Measurements from ENCODE around the gene SAMM50. TPM values are rescaled to one million over a fixed set of nuclear protein-coding genes. Genes with fewer than 3 reads are reported as not detected.

Gene SAMM50
- total and polyA plus RNA-seq, 5 donors from 2014 or later: 25.1 to 96.4 (median 75.6) TPM

- H3K4me3 Mint-ChIP-seq: peak overlapping the region in 3 of 4 donors; percentile 48 to 93 (median 79)
- Histone ChIP-seq H3K36me3 (ENCODE audit: control insufficient read depth, insufficient read depth, low read length) (peaks cover 42% of the 10 kb centered on the region), H3K27me3 (ENCODE audit: control insufficient read depth, insufficient read depth, low read length) (no peaks in the 10 kb centered on the region), H3K9me3 (ENCODE audit: control insufficient read depth in 2 of 2, low read length in 2 of 2) (no peaks in the 10 kb centered on the region), H3K4me1 (ENCODE audit: control insufficient read depth, insufficient read depth, low read length, poor library complexity, severe bottlenecking) (peaks cover 18% of the 10 kb centered on the region), H3K4me3 (ENCODE audit: low read depth, low read length) (no peak overlapping the region), H3K27ac (ENCODE audit: insufficient read depth, low read length, poor library complexity, severe bottlenecking) (no peak overlapping the region)
- peak overlapping the region in 2 of 3 donors; percentile 72 to 87 for H3K27ac Mint-ChIP-seq
- H3K36me3 Mint-ChIP-seq: peaks cover 47% of the 10 kb centered on the region
- no peaks in the 10 kb centered on the region for H3K9me3 Mint-ChIP-seq
- no peaks in the 10 kb centered on the region for H3K27me3 Mint-ChIP-seq
- H3K4me1 Mint-ChIP-seq: peaks cover 10 to 36% (median 23%) of the 10 kb centered on the region in 4 donors
- no peak for ATAC-seq (ENCODE audit: low read depth in 2 of 2)
- DNase-seq: no peak
Measured at GRCh38 chr22:43994416-43994815, 39.2 kb downstream of the SAMM50 start.

- Mint-ChIP-seq H3K27me3 (no peaks in the 10 kb centered on the region), H3K27ac (peak overlapping the region; percentile 66 to 87 (median 72)), H3K4me3 (peak overlapping the region; percentile 79 to 93 (median 93)), H3K36me3 (peaks cover 40% of the 10 kb centered on the region), H3K4me1 (peaks cover 10 to 36% (median 21%) of the 10 kb centered on the region in 4 donors), H3K9me3 (no peaks in the 10 kb centered on the region)
- Histone ChIP-seq H3K27ac (ENCODE audit: insufficient read depth, low read length, poor library complexity, severe bottlenecking) (no peak overlapping the region), H3K27me3 (ENCODE audit: control insufficient read depth, insufficient read depth, low read length) (no peaks in the 10 kb centered on the region), H3K4me3 (ENCODE audit: low read depth, low read length) (peak overlapping the region; percentile 79), H3K4me1 (ENCODE audit: control insufficient read depth, insufficient read depth, low read length, poor library complexity, severe bottlenecking) (peaks cover 18% of the 10 kb centered on the region), H3K9me3 (ENCODE audit: control insufficient read depth in 2 of 2, low read length in 2 of 2) (no peaks in the 10 kb centered on the region), H3K36me3 (ENCODE audit: control insufficient read depth, insufficient read depth, low read length) (peaks cover 35% of the 10 kb centered on the region)
- no peak for DNase-seq
- no peak for ATAC-seq (ENCODE audit: low read depth in 2 of 2)
Measured at GRCh38 chr22:43995057-43995685, 39.9 kb downstream of the SAMM50 start.

- Mint-ChIP-seq H3K36me3 (peaks cover 36% of the 10 kb centered on the region), H3K9me3 (no peaks in the 10 kb centered on the region), H3K27ac (peak overlapping the region; percentile 89 to 95 (median 93)), H3K4me3 (peak overlapping the region; percentile 87 to 97 (median 93)), H3K4me1 (peaks cover 10 to 36% (median 21%) of the 10 kb centered on the region in 4 donors), H3K27me3 (no peaks in the 10 kb centered on the region)
- Histone ChIP-seq H3K9me3 (ENCODE audit: control insufficient read depth in 2 of 2, low read length in 2 of 2) (no peaks in the 10 kb centered on the region), H3K4me1 (ENCODE audit: control insufficient read depth, insufficient read depth, low read length, poor library complexity, severe bottlenecking) (peaks cover 18% of the 10 kb centered on the region), H3K27me3 (ENCODE audit: control insufficient read depth, insufficient read depth, low read length) (no peaks in the 10 kb centered on the region), H3K4me3 (ENCODE audit: low read depth, low read length) (peak overlapping the region; percentile 79), H3K36me3 (ENCODE audit: control insufficient read depth, insufficient read depth, low read length) (peaks cover 32% of the 10 kb centered on the region), H3K27ac (ENCODE audit: insufficient read depth, low read length, poor library complexity, severe bottlenecking) (peak overlapping the region; percentile 73)
- ATAC-seq (ENCODE audit: low read depth in 2 of 2) (no peak), DNase-seq (no peak)
Measured at GRCh38 chr22:43995798-43996169, 40.5 kb downstream of the SAMM50 start.

GRCh38 chr22:43996170-43996980 lies 41.1 kb downstream of the SAMM50 start:
- peaks cover 32% of the 10 kb centered on the region for H3K36me3 Mint-ChIP-seq
- Histone ChIP-seq H3K27ac (ENCODE audit: insufficient read depth, low read length, poor library complexity, severe bottlenecking) (peak overlapping the region; percentile 73), H3K27me3 (ENCODE audit: control insufficient read depth, insufficient read depth, low read length) (no peaks in the 10 kb centered on the region), H3K36me3 (ENCODE audit: control insufficient read depth, insufficient read depth, low read length) (peaks cover 27% of the 10 kb centered on the region), H3K9me3 (ENCODE audit: control insufficient read depth in 2 of 2, low read length in 2 of 2) (no peaks in the 10 kb centered on the region), H3K4me3 (ENCODE audit: low read depth, low read length) (peak overlapping the region; percentile 79), H3K4me1 (ENCODE audit: control insufficient read depth, insufficient read depth, low read length, poor library complexity, severe bottlenecking) (peaks cover 18% of the 10 kb centered on the region)
- ATAC-seq (ENCODE audit: low read depth in 2 of 2) (peak; percentile 73 to 80), DNase-seq (peak; percentile 47 to 84 (median 66))
- H3K27ac Mint-ChIP-seq: peak overlapping the region; percentile 89 to 95 (median 93)
- H3K4me3 Mint-ChIP-seq: peak overlapping the region; percentile 87 to 97 (median 93)
- H3K4me1 Mint-ChIP-seq: peaks cover 10 to 36% (median 21%) of the 10 kb centered on the region in 4 donors
- H3K9me3 Mint-ChIP-seq: no peaks in the 10 kb centered on the region
- no peaks in the 10 kb centered on the region for H3K27me3 Mint-ChIP-seq

GRCh38 chr22:43996981-43997265 lies 41.7 kb downstream of the SAMM50 start:
- Mint-ChIP-seq H3K36me3 (peaks cover 26% of the 10 kb centered on the region), H3K9me3 (no peaks in the 10 kb centered on the region), H3K4me1 (peaks cover 10 to 36% (median 21%) of the 10 kb centered on the region in 4 donors), H3K4me3 (peak overlapping the region; percentile 87 to 97 (median 93)), H3K27me3 (no peaks in the 10 kb centered on the region), H3K27ac (peak overlapping the region; percentile 89 to 95 (median 93))
- H3K27ac ChIP-seq (ENCODE audit: insufficient read depth, low read length, poor library complexity, severe bottlenecking): peak overlapping the region; percentile 73
- peaks cover 22% of the 10 kb centered on the region for H3K36me3 ChIP-seq (ENCODE audit: control insufficient read depth, insufficient read depth, low read length)
- peaks cover 18% of the 10 kb centered on the region for H3K4me1 ChIP-seq (ENCODE audit: control insufficient read depth, insufficient read depth, low read length, poor library complexity, severe bottlenecking)
- H3K9me3 ChIP-seq (ENCODE audit: control insufficient read depth in 2 of 2, low read length in 2 of 2): no peaks in the 10 kb centered on the region
- H3K27me3 ChIP-seq (ENCODE audit: control insufficient read depth, insufficient read depth, low read length): no peaks in the 10 kb centered on the region
- no peak for DNase-seq
- no peak for ATAC-seq (ENCODE audit: low read depth in 2 of 2)
- H3K4me3 ChIP-seq (ENCODE audit: low read depth, low read length): peak overlapping the region; percentile 79

- no peaks in the 10 kb centered on the region for H3K9me3 Mint-ChIP-seq
- peaks cover 17% of the 10 kb centered on the region for H3K36me3 Mint-ChIP-seq
- no peaks in the 10 kb centered on the region for H3K27me3 ChIP-seq (ENCODE audit: control insufficient read depth, insufficient read depth, low read length)
- H3K36me3 ChIP-seq (ENCODE audit: control insufficient read depth, insufficient read depth, low read length): peaks cover 13% of the 10 kb centered on the region
- DNase-seq (no peak), ATAC-seq (ENCODE audit: low read depth in 2 of 2) (no peak)
- H3K4me3 Mint-ChIP-seq: peak overlapping the region in 2 of 4 donors; percentile 66 to 68
- no peak overlapping the region for H3K27ac ChIP-seq (ENCODE audit: insufficient read depth, low read length, poor library complexity, severe bottlenecking)
- no peak overlapping the region for H3K4me3 ChIP-seq (ENCODE audit: low read depth, low read length)
- no peaks in the 10 kb centered on the region for H3K27me3 Mint-ChIP-seq
- no peaks in the 10 kb centered on the region for H3K9me3 ChIP-seq (ENCODE audit: control insufficient read depth in 2 of 2, low read length in 2 of 2)
- peaks cover 4 to 29% (median 15%) of the 10 kb centered on the region in 4 donors for H3K4me1 Mint-ChIP-seq
- peaks cover 18% of the 10 kb centered on the region for H3K4me1 ChIP-seq (ENCODE audit: control insufficient read depth, insufficient read depth, low read length, poor library complexity, severe bottlenecking)
- H3K27ac Mint-ChIP-seq: peak overlapping the region in 1 of 3 donors; percentile 48
Measured at GRCh38 chr22:43998679-43999264, 43.5 kb downstream of the SAMM50 start.

GRCh38 chr22:43999378-43999777 lies 44.1 kb downstream of the SAMM50 start:
- Mint-ChIP-seq H3K9me3 (no peaks in the 10 kb centered on the region), H3K4me1 (peaks cover 4 to 31% (median 15%) of the 10 kb centered on the region in 4 donors), H3K27ac (no peak overlapping the region), H3K36me3 (peaks cover 18% of the 10 kb centered on the region), H3K27me3 (no peaks in the 10 kb centered on the region), H3K4me3 (no peak overlapping the region)
- Histone ChIP-seq H3K27me3 (ENCODE audit: control insufficient read depth, insufficient read depth, low read length) (no peaks in the 10 kb centered on the region), H3K9me3 (ENCODE audit: control insufficient read depth in 2 of 2, low read length in 2 of 2) (no peaks in the 10 kb centered on the region), H3K36me3 (ENCODE audit: control insufficient read depth, insufficient read depth, low read length) (peaks cover 13% of the 10 kb centered on the region), H3K4me1 (ENCODE audit: control insufficient read depth, insufficient read depth, low read length, poor library complexity, severe bottlenecking) (peaks cover 18% of the 10 kb centered on the region), H3K27ac (ENCODE audit: insufficient read depth, low read length, poor library complexity, severe bottlenecking) (no peak overlapping the region), H3K4me3 (ENCODE audit: low read depth, low read length) (no peak overlapping the region)
- no peak for ATAC-seq (ENCODE audit: low read depth in 2 of 2)
- DNase-seq: no peak
